Effector CD4-positive, alpha-beta T cell (primary cell): Measurements from ENCODE around the gene COL19A1.

ENCODE experiments used
- DNase-seq: peaks from one replicate; pipeline ENCODE4 v3.0.0-alpha.2; 2020

COL19A1 gene

GRCh38 chr6:70236343-70236742 lies 370.0 kb downstream of the COL19A1 start:
- no peak for DNase-seq

DNA sequence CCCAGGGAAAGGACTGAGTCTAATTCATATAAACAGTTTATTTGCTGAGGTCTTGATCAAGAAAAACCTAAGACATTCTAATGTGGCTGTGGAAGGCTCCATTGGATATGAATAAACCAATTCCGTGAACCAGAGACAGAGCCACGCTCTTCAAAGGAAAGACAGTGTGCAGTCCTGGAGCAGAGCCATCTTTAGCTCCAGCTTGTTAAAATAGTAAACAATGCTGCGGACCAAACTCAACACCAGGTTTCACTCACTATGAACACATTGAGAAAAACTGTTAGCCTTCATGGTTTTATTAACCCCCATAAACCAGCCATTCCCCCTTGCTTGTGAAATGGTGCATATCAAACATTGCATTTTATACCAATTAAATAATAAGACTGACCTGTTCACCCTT lies 374.7 kb downstream of the COL19A1 start:
- DNase-seq = no peak

- DNase-seq = no peak
Measured at GRCh38 chr6:70241991-70242420, 375.6 kb downstream of the COL19A1 start.

- DNase-seq = no peak
Measured at GRCh38 chr6:70246118-70246517, 379.8 kb downstream of the COL19A1 start.

DNA sequence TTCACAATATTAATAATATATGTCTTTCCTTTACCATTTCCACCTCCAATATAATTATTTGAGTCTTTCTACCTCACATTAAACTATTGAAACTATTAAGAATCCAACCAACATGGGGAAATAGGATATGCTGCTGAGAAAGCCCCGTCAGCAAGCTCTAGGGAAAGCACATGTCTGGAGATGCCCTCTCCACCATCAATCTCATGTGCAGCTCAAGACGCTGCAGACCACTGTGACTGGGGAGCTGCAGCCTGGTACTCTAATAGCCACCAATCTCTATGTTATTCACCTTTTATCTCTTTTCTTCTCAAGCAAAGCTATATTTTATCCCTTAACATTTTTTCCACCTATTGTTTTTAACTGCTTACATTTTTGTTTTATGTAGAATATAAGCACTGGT lies 386.2 kb downstream of the COL19A1 start:
- no peak for DNase-seq

DNA sequence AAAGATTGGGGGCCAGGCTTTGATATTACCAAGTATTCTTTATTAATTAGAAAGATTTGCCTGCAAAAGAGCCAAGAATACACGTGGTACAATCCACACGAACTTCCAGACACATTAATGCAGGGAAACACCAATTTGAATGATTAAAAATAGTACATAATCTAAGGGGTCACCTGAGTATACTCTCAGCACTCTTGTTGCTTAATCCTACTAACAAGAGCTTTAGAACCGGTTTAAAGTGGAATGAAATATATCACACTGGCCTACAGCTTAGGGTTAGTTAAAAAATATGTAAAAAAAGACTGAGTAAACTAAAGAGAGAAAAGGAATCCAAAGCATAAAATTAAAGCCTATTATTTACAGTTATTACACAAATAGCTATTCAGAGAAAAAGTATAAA lies 387.6 kb downstream of the COL19A1 start:
- no peak for DNase-seq

DNA sequence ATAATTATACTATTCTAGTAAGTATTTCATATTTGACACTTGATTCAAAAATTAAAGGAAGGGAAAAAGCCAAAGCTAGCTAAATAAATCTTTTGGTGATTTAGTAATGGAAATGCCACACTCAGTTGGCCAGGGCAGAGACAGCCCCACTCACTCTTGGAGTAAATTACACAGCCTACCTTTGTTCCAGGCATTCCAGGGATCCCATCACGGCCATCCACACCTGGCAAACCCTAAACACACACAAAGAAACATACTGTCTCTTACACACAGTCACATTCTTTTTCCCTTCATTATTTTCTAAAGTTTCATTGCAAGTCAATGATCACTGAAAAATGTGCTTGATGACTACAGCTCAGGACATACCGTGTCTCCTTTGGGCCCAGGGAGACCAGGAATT lies 388.4 kb downstream of the COL19A1 start:
- no peak for DNase-seq

DNA sequence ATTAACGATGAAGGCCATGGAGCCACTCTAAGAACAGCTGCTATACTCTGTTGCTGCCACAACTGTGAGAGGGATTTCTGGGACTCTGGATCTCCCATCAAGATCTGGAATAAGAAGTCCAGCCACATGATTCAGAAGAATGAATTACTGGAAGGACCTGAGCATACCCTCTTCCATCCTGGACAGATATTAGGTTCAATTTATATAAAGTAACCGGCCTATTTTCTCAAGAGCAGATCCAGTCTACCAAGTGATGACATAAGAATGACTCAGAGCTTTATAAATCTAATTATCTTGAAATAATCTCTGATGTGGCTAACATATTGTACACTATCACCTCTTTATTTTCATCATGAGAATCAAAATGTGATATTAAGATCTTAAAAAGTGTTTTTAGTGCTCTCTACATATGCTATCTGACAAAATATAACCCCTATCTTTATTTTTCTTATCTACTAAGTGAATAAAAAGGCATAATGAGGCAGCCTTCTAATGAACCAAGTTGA lies 391.5 kb downstream of the COL19A1 start:
- DNase-seq = no peak

DNA sequence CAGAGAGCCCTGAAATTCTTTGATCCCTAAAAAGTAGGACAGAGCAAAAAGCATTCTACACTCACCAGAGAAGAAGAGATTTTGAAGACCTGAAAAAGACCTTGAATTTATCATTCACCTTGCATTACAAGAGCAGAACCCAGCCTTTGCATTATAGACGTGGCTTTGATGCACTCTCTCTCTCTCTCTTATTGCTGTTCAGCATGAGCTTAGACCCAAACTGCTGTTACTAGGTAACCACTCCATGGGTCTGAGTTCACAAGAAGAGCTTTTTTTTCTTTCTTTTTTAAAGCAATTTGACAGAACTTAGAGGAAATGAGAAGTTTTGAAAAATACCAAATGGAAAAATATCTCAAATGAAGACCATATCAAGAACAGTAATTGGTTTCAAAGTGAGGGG lies 392.1 kb downstream of the COL19A1 start:
- no peak for DNase-seq
